ENCODE data around the gene AMH.
A peak's percentile ranks its signal among the peaks of the same experiment; 100 is the strongest.
"Not testable (repeated sequence)": the region's sequence is repeated elsewhere in the genome, so short reads cannot be mapped to it uniquely, and the experiment has no call there.

The AMH gene

GRCh38 chr19:2270423-2271233 is 21.5 kb downstream of the AMH start:
- DNase-seq (ENCODE audit: low read depth), result peak; percentile 70

DNA sequence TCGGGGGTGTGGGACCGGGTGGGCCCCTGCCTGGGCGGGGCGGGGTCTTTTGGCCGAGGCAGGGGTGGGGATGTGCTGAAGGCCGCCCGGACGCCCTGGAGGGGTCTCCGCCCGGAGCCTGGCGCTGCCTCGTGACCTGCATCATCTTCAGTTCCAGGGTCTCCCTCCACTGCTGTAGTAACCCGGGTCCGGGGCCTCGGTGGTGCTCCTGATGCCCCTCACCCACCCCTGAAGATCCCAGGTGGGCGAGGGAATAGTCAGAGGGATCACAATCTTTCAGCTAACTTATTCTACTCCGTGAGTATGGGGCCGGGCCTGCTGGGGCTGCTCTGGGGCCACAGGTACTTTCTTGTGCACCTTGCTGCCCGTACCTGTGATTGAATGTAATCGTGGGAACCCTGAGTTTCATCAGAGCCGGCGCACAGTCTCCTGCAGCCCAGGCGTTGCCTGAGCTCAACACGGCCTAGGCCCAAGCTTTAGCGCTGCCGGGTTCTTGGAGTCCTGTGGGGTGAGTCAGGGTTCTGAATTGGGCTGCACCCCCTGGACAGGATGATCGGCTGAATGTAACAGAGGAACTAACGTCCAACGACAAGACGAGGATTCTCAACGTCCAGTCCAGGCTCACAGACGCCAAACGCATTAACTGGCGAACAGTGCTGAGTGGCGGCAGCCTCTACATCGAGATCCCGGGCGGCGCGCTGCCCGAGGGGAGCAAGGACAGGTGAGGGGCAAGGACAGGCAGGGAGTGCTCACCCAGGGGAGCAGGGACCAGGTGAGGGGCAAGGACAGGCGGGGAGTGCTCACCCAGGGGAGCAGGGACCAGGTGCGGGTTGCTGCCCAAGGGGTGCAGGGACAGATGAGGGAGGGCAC is 22.3 kb downstream of the AMH start:
- DNase-seq (ENCODE audit: low read depth), result peak; percentile 67

- DNase-seq (ENCODE audit: low read depth), result no peak
Measured at GRCh38 chr19:2273356-2274184, 24.4 kb downstream of the AMH start.

- DNase-seq (ENCODE audit: low read depth), result no peak
Measured at GRCh38 chr19:2274185-2274711, 25.1 kb downstream of the AMH start.

- DNase-seq (ENCODE audit: low read depth), result no peak
Measured at GRCh38 chr19:2274931-2275535, 25.9 kb downstream of the AMH start.

DNA sequence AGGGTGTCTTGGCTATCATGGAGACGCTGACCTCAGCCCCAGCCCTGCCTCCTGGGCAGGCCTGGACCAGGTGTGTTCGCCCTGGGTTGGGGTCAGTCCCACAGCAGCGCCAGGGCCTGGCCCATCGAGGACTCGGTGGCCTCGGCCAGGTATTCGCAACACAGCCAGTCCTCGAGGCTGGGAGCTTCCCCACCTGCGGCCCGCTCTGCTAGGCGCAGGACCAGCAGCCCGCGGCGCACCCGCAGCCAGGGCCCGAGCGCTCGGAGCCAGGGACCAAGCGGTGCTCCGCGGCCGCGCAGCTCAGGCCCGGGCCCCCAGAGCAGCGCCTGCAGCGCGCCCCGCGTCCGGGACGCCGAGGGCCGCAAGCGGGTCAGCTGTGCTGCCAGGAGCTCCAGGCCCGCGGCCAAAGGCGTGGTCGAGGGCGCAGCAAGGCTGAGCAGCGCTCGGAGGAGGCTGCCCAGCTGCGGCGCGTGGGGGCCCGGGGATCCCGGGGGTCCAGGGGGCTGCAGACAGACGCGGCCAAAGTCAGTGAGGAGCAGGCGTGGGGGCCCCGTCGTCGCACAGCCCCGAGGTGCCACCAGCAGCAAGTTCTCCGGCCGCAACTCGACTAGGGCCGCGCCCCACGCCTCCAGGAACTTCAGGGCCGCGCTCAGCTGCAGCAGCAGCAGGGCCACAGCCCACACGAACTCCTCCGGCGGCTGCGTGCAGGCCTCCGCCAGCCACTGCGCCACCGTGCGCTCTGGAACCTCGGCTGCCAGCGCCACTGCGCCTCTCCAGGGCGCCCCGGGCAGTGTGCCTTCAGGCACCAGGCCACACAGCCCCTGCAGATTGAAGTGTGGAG is 26.7 kb downstream of the AMH start:
- no peak for DNase-seq (ENCODE audit: low read depth)

- no peak for DNase-seq (ENCODE audit: low read depth)
Measured at GRCh38 chr19:2276429-2276986, 27.4 kb downstream of the AMH start.

DNA sequence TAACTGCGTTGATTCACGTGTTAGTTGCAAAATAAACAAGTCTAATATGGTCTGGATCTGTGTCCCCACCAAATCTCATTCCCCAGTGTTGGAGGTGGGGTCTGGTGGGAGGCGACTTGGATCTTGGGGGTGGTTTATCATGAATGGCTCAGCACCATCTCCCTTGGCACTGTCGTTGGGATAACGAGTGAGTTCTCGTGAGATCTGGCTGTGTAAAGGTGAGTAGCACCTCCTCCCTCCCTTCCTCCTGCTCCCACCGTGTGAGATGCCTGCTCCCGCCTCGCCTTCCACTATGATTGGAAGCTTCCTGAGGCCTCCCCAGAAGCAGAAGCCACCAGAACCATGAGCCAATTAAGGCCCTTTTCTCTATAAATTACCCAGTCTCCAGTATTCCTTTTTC is 28.0 kb downstream of the AMH start:
- no peak for DNase-seq (ENCODE audit: low read depth)

GRCh38 chr19:2278459-2279158 is 29.5 kb downstream of the AMH start:
- no peak for DNase-seq (ENCODE audit: low read depth)

DNA sequence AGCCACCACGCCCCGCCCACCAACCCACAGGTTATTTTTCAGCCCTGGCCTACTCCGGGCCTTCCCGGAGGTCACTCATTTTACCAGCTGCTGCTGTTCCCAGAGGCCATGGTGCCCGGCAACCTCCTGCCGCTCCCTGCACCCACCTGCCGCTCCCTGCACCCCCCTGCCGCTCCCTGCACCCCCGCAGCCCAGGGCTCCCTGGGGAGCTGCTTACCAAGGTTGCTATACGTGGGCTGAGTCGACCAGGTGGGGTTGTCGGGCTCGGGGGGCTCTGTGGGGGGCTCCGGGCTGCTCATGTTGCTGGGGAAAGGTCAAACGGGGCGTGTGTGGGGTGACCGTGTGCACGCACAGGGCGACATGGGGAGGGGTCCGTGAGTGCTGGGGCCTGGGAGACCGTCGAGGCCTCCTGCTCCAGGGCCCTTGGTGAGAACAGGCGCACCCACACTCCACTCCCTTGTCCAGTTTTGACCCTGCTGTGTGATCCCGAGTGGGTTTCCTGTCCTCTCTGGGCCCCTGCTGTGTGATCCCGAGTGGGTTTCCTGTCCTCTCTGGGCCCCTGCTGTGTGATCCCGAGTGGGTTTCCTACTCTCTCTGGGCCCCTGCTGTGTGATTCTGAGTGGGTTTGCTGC is 31.6 kb downstream of the AMH start:
- DNase-seq (ENCODE audit: low read depth), result no peak

GRCh38 chr19:2281265-2282061 is 32.3 kb downstream of the AMH start:
- DNase-seq (ENCODE audit: low read depth), result not testable (repeated sequence)

DNA sequence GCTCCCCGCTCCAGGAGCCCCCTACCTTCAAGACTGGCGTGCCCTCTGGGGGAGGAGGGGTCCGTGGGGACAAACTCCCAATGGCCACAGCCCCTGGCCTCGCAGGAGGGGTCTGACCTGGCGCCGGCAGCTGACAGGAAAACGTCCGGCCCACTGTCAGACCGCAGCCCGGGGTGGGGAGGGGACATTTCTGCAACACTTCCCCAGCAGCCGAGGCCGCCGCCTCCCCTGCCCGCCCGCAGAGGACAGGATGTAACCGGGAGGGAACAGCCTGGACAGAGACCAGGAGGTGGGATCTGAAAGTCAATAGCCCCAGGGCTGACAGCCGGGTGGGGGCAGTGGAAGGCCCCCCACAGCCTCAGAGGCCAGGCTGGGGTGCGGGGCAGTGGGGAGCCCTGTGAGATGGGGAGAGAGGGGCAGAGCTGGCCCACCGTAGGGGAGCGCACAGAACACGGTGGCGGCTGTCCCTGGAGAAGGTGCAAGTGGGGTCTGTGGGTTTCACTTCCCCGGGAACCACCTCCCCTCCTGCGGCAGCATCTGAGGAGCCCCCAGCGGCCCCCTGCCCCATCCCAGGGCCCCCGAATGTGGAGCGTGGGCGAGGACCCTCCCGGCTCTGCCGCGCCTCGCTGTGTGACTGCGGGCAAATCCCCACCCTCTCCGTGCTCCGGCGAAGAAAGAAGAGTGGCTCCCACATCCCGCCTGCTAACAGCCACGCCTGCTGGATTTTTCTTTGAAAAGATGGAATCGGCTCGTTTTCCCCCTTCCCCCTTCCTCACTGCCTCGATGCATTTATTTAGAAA is 33.1 kb downstream of the AMH start, which contains the start of gene PEAK3:
Gene PEAK3 (minus strand): TSS at position 114 of the 800 bp plus-strand sequence. CDS start 1,244 bp downstream, outside the sequence.
- DNase-seq (ENCODE audit: low read depth), result no peak

- no peak for DNase-seq (ENCODE audit: low read depth)
Measured at GRCh38 chr19:2282862-2283237, 33.7 kb downstream of the AMH start.

GRCh38 chr19:2283835-2284507 is 34.8 kb downstream of the AMH start:
- DNase-seq (ENCODE audit: low read depth), result no peak

DNA sequence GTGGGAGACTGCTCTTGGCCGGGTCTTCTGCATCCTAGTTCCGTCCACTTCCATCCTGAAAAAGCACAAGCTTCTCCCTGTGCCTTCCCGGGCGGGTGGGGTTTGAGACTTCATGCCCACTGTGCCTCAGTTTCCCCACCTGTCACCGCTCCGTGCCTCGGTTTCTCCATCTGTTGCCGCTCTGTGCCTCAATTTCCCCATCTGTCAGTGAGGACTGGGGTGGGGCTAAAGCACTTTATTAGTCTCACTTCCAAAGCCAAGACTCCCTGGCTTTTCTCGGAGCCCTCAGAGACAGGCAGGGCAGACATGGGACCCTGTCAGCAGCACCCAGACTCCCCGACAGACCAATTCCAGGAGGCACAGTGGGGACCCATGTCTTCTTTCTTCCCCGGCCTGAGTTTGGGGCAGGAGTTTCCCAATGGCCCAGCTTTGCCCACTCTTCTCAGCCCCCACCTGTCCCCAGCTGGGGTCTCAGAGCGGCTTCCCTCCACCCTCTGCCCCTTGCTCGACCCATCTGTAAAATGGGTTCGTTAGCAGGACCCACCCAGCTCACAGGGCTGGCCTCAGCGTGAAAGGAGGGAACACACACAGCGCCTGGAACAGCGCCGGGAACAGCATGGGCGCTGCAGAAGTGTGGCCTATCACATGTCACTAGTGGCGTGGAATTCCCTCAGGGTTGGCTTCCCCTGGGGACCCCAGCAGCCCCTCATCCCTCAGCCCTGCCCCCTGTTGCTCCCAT is 37.4 kb downstream of the AMH start:
- no peak for DNase-seq (ENCODE audit: low read depth)
